NCI-H446 treated with DMSO at 0.1 percent for 48 hours (cell line): ENCODE data around the gene ANKRD17.
A peak's percentile ranks its signal among the peaks of the same experiment; 100 is the strongest.
"Not testable (repeated sequence)": the region's sequence is repeated elsewhere in the genome, so short reads cannot be mapped to it uniquely, and the experiment has no call there.

Experiments used
- DNase-seq: peaks from one replicate; lab custom pipeline; 2025; lab: John Stamatoyannopoulos, UW

ANKRD17 gene, protein sequence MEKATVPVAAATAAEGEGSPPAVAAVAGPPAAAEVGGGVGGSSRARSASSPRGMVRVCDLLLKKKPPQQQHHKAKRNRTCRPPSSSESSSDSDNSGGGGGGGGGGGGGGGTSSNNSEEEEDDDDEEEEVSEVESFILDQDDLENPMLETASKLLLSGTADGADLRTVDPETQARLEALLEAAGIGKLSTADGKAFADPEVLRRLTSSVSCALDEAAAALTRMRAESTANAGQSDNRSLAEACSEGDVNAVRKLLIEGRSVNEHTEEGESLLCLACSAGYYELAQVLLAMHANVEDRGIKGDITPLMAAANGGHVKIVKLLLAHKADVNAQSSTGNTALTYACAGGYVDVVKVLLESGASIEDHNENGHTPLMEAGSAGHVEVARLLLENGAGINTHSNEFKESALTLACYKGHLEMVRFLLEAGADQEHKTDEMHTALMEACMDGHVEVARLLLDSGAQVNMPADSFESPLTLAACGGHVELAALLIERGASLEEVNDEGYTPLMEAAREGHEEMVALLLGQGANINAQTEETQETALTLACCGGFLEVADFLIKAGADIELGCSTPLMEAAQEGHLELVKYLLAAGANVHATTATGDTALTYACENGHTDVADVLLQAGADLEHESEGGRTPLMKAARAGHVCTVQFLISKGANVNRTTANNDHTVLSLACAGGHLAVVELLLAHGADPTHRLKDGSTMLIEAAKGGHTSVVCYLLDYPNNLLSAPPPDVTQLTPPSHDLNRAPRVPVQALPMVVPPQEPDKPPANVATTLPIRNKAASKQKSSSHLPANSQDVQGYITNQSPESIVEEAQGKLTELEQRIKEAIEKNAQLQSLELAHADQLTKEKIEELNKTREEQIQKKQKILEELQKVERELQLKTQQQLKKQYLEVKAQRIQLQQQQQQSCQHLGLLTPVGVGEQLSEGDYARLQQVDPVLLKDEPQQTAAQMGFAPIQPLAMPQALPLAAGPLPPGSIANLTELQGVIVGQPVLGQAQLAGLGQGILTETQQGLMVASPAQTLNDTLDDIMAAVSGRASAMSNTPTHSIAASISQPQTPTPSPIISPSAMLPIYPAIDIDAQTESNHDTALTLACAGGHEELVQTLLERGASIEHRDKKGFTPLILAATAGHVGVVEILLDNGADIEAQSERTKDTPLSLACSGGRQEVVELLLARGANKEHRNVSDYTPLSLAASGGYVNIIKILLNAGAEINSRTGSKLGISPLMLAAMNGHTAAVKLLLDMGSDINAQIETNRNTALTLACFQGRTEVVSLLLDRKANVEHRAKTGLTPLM (N-terminal part only)

DNA sequence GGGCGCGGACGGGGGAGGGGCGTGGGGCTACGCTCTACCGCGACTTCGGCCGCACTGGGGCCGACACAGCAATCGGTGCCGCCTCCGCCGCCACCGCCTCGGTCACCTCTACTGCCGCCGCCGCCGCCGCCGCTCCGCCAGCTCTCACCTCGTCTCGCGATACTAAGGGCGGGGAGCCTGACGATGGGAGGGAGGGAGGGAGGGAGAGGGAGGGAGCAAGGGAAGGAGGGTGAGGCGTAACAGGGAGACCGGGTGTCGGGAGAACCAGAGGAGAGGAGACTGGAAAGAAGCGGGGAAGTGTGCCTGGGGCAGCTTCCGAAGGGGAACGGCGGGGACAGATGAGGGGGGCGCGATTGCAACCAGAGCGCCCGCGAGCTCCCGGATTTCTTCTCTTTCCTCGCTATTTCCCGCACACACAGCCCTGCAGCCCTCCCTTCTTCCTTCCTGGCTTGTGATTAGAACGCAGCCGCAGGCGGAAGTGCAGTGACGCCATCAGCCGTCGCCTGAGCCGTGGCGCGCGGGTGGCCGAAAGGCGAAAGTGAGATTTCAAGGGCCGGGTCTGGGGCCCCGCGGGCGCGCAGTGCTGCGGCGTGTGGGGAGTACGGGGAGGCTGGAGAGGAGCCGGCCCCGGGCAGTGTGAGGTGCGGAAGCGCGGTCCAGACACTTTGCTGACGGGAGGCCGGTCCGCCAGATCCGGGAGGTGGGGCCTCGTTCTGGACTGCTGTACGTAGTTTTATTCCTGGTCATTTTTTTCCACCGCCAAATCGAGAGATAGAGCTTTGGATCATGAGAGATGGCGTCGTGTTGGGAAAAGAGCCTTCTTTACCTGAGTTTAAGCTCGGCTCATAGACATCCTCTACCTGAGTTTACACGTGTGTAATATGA, at the start of gene ANKRD17:
Gene ANKRD17 (minus strand): TSS at position 113 of the 885 bp plus-strand sequence. CDS start 130 bp downstream, outside the sequence.
- peak; percentile 74 for DNase-seq

DNA sequence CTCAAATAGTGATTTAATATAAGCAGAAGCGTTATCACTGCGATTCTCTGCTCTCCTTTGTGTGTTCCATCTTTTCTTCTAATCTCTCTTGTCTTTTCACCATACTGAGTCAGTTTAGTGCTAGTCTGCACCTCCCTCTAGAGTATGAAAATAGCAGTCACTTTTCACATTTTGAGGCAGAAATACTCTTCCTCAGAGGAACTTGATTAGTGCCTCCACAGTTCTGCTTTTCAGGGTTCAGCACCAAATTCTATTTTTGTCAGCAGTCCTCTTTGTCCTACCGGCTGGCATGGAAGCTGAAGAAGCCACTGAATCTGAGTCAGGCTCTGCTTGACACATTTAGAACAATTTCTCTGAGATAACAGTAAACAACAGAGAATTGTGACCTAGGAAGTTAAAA, 49.7 kb upstream of the ANKRD17 start:
- peak; percentile 17 for DNase-seq

DNA sequence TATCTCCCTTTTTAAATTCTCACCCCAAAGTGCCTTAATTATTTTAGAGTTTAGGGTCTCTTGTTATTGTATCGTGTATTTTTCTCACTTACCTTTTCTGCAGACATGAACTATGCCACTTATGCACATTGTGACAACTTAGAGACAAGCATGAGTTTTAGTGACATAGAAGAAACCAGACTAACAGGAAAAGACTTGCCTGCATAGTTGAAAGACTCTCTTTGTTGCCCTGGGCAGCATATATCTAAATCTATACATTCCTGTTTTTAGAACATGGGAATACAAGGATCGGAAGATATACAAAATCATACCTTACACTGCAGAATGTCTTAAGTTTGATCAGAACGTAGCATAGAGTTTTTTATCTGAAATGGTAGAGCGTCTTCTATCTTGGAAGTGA, 45.1 kb upstream of the ANKRD17 start:
- no peak for DNase-seq

DNA sequence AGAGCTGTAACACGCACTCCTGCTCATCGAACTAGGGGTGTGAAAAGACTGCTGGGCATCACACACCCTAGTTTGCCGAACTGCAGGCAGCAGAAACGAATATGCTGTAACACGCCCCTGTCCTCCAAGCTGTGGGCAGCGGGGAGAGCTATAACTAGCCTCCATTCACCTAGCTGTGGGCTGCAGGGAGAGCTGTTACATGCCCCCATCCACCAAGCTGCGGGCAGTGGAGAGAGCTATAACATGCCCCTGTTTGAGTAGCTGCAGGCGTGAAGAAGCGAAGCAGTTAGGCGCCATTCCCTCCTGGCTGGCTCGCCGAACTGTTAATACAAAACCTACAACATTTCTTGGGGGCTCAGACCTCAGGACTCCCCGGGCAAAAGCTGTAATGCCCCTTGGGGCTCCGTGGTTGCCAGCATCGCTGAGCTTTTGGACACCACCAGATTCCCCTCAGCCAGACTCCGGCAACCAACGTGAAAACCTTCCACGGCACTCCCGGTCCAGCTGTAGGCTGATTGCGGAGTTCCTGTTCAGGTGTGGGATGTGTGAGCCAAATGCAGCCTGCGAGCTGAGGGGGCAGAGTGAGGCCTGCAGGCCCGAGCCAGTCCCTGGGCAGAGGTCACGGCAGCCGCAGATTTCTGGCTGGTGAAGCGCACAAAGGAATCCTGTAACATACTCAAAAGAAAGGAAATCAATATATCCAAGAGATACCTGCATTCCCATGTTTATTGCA, 41.1 kb upstream of the ANKRD17 start:
- DNase-seq: no peak

DNA sequence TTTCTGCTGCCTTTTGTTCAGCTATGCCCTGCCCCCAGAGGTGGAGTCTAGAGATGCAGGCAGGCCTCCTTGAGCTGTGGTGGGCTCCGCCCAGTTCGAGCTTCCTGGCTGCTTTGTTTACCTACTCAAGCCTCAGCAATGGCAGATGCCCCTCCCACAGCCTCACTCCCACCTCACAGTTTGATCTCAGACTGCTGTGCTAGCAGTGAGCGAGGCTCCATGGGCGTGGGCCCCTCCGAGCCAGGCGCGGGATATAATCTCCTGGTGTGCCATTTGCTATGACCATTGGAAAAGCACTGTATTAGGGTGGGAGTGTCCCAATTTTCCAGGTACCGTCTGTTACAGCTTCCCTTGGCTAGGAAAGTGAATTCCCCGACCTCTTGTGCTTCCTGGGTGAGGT, 34.1 kb upstream of the ANKRD17 start:
- not testable (repeated sequence) for DNase-seq

DNA sequence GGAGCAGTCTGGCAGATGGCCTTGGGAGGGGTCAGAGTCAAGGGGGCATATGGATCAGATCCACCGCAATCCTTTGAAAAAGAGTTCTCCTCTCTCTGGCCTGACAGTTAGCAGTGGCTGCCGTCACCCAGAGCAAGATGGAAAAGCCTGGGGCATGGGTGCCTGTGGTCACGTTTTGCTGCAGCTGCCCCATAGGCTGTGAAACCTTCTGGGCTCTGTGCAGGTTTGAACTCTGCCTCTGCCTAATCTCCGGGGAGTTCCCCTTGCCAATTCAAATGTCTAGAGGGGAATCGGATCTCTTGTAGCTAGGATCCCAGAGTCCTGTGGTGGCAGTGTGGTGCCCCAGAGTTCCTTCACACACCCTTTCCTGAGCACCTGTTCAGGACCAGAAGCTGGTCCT, 23.4 kb upstream of the ANKRD17 start:
- DNase-seq: peak; percentile 29

DNA sequence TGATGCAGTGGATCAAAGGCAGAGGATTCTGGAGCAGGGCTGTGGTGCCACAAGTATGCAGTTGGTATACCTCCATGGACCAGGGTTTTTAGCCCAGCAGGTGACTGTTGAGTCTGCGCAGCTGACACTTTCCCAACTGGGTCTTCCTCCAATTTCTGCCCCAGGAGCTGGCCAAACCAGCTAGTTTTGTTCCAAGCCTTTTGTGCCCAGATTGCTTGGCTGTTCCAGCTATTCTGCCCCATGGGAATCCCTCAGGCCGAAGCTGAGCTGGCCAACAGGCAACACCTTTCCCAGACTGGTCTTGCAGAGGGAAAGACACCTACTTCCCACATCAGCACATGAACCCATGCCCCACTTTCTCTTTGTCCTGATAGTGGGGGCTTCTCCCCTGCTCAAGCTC, 22.8 kb upstream of the ANKRD17 start:
- peak; percentile 29 for DNase-seq

DNA sequence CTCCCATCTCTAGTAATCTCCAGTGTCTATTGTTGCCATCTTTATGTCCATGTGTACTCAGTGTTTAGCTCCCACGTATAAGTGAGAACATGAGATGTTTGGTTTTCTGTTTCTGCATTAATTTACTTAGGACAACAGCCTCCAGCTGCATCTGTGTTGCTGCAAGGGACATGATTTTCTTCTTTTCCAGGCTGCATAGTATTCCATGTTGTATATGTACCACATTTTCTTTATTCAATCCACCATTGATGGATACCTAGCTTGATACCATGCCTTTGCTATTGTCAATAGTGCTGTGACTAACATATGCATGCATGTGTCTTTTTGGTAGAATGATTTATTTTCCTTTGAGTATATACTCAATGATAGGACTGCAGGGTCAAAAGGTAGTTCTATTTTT, 18.6 kb upstream of the ANKRD17 start:
- no peak for DNase-seq

DNA sequence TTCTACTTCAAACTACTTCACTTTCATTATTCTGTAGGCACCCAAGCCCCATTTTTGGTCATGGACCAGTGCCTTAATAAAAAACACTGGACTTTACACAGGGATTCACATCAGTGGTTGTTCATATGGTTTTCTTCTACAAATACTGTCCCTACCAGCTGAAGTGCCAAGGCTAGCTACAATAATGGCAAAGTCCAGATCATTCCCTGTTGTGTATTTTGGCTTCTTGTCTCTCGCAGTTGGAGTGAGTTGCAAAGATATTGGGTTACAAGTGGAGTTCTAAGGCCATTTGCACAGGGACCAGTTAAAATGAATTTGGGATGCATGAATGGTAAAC, 16.7 kb upstream of the ANKRD17 start:
- peak; percentile 91 for DNase-seq

DNA sequence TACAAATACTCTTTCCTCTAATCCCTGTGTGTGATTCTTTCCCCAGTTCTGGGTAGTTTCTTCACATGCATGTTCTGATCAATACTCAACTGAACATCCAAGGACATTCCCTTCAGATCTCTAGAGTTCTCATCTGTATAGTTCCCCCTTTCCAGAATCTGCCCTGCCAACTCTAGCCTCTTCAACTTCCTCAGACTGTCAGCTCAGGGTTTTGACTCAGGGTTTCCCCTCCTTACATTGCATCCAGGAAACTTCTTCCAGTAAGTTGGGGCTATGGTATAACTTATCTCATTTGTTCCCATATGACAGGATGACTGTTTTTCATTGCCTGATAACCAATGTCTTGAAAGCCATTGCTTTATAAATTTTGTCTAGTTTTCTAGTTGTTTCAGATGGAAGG, 14.2 kb upstream of the ANKRD17 start:
- DNase-seq: no peak

DNA sequence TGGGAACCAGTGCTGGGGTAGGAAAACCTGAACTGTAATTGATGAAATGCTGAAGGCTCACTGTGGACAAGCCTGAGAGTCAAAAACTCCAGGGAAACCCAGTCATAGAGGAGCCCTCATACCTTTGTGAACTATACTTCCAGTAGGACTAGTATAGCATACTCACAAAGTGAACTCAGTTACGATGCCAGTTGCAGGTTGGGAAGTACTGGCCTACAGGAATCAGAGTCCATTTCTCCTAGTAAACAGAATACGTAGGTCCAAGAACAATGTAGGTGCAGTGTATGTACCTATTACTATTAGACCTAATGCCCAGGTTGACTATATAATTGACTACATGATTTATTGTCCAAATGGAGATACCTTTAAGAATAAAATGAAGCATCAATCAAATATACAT, 8.5 kb upstream of the ANKRD17 start:
- no peak for DNase-seq

DNA sequence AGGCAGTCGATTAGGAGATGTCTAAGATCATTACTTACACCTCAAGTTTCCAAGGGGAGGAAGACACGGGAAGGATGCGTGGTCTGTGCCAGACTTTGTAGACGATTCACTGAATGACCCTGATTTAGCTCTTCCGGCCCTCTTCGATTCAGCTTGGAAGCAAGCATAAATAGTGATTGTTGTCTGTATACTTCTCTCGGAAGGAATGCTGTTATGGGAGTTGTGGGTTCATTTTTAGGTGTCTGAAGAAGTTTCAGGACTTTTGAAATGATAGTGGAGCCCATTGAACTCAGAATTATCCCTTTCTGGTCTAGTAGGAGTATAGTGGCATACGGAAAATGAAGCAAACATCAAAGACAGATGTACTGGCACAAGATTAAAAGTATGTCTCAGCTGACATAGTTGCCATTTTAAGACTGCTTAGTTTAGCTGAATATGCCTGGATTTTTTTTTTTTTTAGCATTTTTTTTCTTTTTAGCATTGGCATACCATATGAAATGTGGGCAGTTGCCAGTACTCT, 1.0 kb upstream of the ANKRD17 start:
- DNase-seq: no peak

DNA sequence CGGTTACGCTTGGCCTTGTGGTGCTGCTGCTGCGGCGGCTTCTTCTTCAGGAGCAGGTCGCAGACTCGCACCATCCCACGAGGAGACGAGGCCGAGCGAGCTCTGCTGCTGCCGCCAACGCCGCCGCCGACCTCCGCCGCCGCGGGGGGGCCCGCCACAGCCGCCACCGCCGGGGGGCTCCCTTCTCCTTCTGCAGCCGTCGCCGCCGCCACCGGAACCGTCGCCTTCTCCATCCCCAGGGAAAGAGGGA, 237 bp downstream of the ANKRD17 start:
- no peak for DNase-seq

DNA sequence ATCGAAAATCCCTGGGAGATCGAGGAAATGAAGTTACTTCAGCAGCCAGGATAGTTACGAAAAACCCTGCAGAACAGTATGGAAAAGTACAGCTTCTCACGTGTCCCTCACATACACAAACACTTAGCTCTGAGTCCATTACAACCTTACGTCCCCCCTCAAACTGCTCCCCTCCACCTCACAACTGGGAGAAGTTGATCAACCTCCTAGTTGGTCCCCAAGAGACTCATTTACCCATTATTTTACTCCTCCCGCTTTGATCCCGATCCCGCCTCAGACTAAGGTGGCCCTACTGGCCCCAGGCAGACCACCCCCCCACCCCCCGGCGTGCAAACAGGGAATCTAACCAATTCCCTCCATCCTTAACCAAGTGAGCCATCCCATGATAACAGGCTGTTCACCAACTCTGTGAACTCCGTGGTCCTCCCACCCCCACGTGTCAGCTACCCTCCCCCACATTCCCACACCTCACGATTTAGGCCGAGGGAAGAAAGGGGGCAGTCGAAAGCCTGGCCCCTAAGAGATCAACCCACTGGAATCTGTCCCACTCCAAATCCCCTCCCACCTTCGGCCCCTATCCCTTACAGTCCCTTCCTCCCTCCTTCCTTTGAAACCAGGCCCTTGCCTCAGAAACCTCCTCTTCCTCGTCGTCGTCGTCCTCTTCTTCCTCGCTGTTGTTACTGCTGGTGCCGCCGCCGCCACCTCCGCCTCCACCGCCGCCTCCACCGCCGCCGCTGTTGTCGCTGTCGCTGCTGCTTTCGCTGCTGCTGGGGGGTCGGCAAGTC, 755 bp downstream of the ANKRD17 start:
- no peak for DNase-seq

DNA sequence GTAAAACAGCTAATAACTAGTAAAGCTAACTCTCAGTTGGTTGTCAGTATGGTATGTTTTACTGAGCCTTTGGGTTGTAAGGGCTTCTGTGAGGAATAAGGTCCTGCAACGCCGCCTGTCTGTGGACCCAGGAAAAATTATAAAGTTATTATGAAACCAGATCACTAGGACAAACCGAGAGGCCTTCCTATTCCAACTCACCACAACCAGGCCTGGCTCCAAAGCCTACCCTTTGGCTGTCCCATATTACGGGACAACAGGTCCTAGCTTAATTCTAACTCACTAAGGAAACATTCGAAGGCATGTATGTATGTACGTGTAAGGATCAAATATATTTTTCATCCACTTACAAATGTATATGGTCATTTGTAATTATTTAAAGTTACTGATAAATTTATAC, 1.4 kb downstream of the ANKRD17 start:
- DNase-seq: peak; percentile 62

DNA sequence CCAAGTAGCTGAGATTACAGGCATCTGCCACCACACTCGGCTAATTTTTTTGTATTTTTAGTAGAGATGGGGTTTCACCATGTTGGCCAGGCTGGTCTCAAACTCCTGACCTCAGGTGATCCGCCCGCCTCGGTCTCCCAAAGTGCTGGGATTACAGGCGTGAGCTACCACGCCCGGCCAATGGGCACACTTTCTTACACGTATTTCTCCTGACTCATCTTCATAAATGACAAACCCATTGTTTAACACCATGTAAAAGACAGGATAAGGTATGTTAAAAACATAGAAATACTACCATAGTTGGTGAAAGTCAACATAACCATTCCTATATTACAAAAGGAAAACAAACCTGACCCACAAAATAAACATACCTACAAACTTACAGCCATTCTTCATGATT, 2.8 kb downstream of the ANKRD17 start:
- not testable (repeated sequence) for DNase-seq

DNA sequence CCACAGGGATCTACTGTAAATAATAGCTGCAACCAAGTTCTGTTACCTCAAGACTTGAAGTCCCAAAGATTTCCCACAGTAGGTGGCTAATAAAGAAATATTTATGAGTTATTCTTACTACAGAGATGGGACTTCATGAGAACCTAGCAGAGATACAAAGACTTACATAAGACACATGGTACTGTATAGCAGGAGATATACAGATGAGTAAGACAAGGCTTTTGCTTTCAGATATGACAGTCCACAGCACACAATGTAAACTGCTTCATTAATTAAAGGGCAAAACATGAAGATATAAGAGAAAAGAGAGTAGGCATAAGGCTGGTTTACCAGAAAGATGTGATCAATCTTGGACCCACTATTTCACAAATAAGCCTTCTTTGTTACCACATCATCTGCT, 6.6 kb downstream of the ANKRD17 start:
- no peak for DNase-seq

DNA sequence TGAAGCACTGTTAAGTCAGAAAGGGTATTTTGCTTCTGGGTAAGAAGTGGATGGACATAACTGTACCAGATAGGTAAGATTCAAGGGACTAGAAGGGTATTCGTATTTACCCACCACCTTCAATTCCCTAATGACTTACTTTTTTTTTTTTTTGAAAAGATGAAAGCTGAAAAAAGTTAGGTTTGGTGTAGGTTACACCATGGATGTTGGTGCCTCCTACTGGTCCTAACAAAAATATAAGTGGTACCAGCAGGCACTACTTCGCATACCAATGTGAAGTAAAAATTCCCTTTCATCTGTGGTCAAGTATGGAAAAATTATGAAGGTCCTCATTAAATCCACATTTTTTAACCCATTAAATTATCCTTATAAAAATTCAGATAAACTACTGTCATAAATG, 7.2 kb downstream of the ANKRD17 start:
- DNase-seq: no peak

DNA sequence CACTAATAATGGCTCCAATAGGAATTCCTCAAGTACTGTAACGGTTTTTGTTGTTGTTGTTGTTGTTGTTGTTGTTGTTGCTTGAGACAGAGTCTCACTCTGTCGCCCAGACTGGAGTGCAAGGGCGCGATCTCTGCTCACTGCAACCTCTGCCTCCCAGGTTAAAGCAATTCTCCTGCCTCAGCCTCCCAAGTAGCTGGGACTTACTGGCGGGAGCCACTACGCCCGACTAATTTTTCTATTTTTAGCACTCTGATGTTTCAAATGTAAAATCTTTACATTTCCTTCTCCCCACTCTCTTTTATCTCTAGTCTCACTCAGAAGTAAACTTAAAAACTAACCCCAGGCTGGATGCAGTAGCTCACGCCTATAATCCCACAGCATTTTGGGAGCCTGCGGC, 8.0 kb downstream of the ANKRD17 start:
- DNase-seq: no peak

DNA sequence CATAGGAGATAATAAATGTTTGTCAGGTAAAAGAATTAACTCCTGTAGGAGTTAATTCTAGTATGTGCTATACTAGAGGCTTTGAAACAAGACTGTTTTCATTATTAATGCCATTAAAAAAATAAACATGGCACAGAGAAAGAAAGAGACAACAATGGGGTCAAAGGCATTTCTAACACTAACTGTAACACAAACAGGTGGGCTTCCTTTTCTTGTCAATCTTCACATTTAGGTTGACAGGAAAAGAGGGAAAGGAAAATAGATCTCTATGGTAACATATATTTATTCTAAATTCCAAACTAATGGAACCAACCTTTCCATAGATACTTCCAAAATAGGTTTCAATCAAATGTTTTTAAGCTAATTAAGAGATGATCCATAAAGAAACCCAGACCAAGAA, 9.8 kb downstream of the ANKRD17 start:
- no peak for DNase-seq
